Tibial nerve (tissue), 3 donors: ENCODE measurements around the gene ANKRD62.

Source experiments
- CTCF ChIP-seq, 5 experiments: fragments of 200-600 bp in 3 of 5; fragments of 450-650 bp in 2 of 5; sonication (generic) in 3 of 5; IDR thresholded peaks; one replicate each; pipeline ENCODE4 v1.5.1; 2016 to 2019; ENCODE audit warnings: antibody characterized with exemption in 5 of 5, mild to moderate bottlenecking in 3 of 5, moderate library complexity in 2 of 5
- POLR2A ChIP-seq, 2 donors: fragments of 450-650 bp; IDR thresholded peaks; one replicate each; pipeline ENCODE4 v1.6.1; 2017; ENCODE audit warnings: antibody characterized with exemption in 2 of 2, mild to moderate bottlenecking in 2 of 2, moderate library complexity in 2 of 2

GRCh38 chr18:12046046-12046750, 47.4 kb upstream of the ANKRD62 start:
- no peak for TF ChIP-seq POLR2A (IDR thresholded peaks at IDR 0.05)
- no peak for TF ChIP-seq CTCF (IDR thresholded peaks at IDR 0.05)
